Measurements from ENCODE around the gene MPDZ.

MPDZ gene

GRCh38 chr9:13295556-13295955 is 16.1 kb upstream of the MPDZ start:
- Histone ChIP-seq H3K4me3 (replicated peaks; ENCODE audit: low read depth, low read length) (no peak overlapping the region), H3K36me3 (ENCODE audit: control insufficient read depth, insufficient read depth, low read length) (no peaks in the 10 kb centered on the region), H3K27me3 (replicated peaks; ENCODE audit: control insufficient read depth, insufficient read depth, low read length) (no peaks in the 10 kb centered on the region)
- no peak for DNase-seq (ENCODE audit: extremely low read depth, insufficient read length)
- TF ChIP-seq, protein P1, sequence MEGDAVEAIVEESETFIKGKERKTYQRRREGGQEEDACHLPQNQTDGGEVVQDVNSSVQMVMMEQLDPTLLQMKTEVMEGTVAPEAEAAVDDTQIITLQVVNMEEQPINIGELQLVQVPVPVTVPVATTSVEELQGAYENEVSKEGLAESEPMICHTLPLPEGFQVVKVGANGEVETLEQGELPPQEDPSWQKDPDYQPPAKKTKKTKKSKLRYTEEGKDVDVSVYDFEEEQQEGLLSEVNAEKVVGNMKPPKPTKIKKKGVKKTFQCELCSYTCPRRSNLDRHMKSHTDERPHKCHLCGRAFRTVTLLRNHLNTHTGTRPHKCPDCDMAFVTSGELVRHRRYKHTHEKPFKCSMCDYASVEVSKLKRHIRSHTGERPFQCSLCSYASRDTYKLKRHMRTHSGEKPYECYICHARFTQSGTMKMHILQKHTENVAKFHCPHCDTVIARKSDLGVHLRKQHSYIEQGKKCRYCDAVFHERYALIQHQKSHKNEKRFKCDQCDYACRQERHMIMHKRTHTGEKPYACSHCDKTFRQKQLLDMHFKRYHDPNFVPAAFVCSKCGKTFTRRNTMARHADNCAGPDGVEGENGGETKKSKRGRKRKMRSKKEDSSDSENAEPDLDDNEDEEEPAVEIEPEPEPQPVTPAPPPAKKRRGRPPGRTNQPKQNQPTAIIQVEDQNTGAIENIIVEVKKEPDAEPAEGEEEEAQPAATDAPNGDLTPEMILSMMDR (IDR thresholded peaks at IDR 0.05; ENCODE audit: insufficient read depth, low read length, poor library complexity, severe bottlenecking), result no peak

DNA sequence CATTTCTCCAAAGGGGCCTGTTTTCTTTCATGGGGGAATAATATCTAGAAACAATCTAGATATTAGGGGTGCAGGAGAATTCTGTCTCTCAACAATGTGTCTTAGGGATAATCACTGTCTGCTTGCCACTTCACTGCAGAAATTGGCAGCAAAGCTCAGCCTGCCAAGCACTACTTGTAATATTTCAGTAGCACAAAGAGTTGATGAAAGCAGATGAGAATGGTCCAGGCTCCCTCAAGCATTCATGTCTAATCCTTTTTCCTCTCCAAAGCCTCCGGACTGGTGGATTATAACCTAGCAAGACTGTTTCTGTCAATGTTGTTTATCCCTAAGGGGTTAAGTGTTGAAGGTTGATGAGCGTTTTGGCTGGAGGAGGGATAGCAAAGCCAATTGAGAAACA is 13.3 kb upstream of the MPDZ start:
- TF ChIP-seq, protein P1 (IDR thresholded peaks at IDR 0.05; ENCODE audit: insufficient read depth, low read length, poor library complexity, severe bottlenecking), result no peak
- Histone ChIP-seq H3K36me3 (ENCODE audit: control insufficient read depth, insufficient read depth, low read length) (no peaks in the 10 kb centered on the region), H3K27me3 (replicated peaks; ENCODE audit: control insufficient read depth, insufficient read depth, low read length) (no peaks in the 10 kb centered on the region), H3K4me3 (replicated peaks; ENCODE audit: low read depth, low read length) (no peak overlapping the region)
- no peak for DNase-seq (ENCODE audit: extremely low read depth, insufficient read length)

DNA sequence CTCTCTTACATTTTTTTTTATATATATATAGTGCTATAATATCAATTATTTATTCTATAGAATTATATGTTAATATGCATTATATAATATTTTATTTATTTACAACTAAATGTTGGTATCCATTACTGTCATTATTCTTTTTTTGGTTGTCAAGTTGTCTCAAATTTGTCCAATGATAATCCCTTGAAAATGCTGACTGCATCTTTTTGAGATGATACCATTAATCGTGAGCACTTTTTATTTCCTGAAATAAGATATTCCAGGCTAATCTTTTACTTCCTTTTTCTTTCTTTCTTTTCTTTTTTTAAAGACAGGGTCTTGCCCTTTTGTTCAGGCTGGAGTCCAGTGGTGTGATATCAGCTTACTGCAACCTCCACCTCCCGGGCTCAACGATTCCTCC is 12.7 kb upstream of the MPDZ start:
- H3K27me3 ChIP-seq (replicated peaks; ENCODE audit: control insufficient read depth, insufficient read depth, low read length), result no peaks in the 10 kb centered on the region
- no peaks in the 10 kb centered on the region for H3K36me3 ChIP-seq (ENCODE audit: control insufficient read depth, insufficient read depth, low read length)
- no peak for DNase-seq (ENCODE audit: extremely low read depth, insufficient read length)
- TF ChIP-seq, protein P1 (IDR thresholded peaks at IDR 0.05; ENCODE audit: insufficient read depth, low read length, poor library complexity, severe bottlenecking), result no peak
- H3K4me3 ChIP-seq (replicated peaks; ENCODE audit: low read depth, low read length), result no peak overlapping the region

- TF ChIP-seq, protein P1 (IDR thresholded peaks at IDR 0.05; ENCODE audit: insufficient read depth, low read length, poor library complexity, severe bottlenecking), result no peak
- Histone ChIP-seq H3K36me3 (ENCODE audit: control insufficient read depth, insufficient read depth, low read length) (no peaks in the 10 kb centered on the region), H3K27me3 (replicated peaks; ENCODE audit: control insufficient read depth, insufficient read depth, low read length) (no peaks in the 10 kb centered on the region), H3K4me3 (replicated peaks; ENCODE audit: low read depth, low read length) (no peak overlapping the region)
- DNase-seq (ENCODE audit: extremely low read depth, insufficient read length), result no peak
Observed at GRCh38 chr9:13291718-13292117, 12.2 kb upstream of the MPDZ start.

DNA sequence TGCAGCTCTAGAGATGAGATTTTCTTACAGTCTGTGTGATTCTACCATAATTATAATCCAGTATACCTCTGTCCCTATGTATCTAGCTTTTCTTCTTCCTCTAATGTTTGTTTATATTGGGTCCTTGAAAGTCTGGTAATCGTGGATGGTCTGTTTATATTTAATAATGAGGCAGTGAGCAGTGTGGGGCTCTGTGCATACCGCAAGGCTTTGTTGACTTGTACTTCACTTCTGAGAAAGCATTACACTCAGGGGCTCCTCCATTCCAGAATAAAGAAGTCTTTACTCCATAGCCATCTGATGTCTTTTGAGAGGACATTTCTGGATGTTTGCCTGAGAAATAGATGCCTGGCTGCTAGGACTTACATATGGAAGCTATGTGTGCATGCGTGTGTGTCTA is 4.5 kb upstream of the MPDZ start:
- no peak overlapping the region for H3K4me3 ChIP-seq (replicated peaks; ENCODE audit: low read depth, low read length)
- no peaks in the 10 kb centered on the region for H3K36me3 ChIP-seq (ENCODE audit: control insufficient read depth, insufficient read depth, low read length)
- no peaks in the 10 kb centered on the region for H3K27me3 ChIP-seq (replicated peaks; ENCODE audit: control insufficient read depth, insufficient read depth, low read length)
- TF ChIP-seq, protein P1 (IDR thresholded peaks at IDR 0.05; ENCODE audit: insufficient read depth, low read length, poor library complexity, severe bottlenecking), result no peak
- no peak for DNase-seq (ENCODE audit: extremely low read depth, insufficient read length)

DNA sequence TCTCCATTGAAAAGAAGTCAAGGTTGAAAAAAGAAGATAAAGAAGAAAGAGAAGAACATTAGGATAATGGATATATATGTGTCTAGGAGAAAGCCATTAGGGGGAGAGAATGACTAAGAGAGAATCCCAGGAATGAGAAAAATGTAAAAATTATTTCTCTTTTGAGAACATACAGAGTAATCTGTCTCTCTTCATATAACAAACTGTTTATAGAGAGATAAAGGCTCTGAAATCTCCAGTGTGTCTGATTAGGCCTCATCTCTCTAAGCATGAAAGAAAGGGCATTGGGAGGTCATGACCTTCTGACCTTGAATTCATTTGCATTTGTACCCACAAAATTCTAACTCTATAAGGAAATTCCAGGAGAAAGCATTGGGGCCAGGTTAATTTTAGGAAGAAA is 3.5 kb upstream of the MPDZ start:
- TF ChIP-seq, protein P1 (IDR thresholded peaks at IDR 0.05; ENCODE audit: insufficient read depth, low read length, poor library complexity, severe bottlenecking), result no peak
- Histone ChIP-seq H3K36me3 (ENCODE audit: control insufficient read depth, insufficient read depth, low read length) (no peaks in the 10 kb centered on the region), H3K4me3 (replicated peaks; ENCODE audit: low read depth, low read length) (no peak overlapping the region), H3K27me3 (replicated peaks; ENCODE audit: control insufficient read depth, insufficient read depth, low read length) (no peaks in the 10 kb centered on the region)
- DNase-seq (ENCODE audit: extremely low read depth, insufficient read length), result no peak

All from GM06990 (cell line).